Mesodermal cell (in vitro differentiated cells): ENCODE data around the gene TMUB1.

Source experiments
- H3K27ac ChIP-seq: 2 replicates; pipeline ENCODE4 v1.7.0; 2013; ENCODE audit warnings: mild to moderate bottlenecking, low read depth, low read length, moderate library complexity; ENCODE audit not compliant: severe bottlenecking
- H3K36me3 ChIP-seq: 2 replicates; pipeline ENCODE4 v1.7.1; 2013; ENCODE audit warnings: mild to moderate bottlenecking, low read length, moderate library complexity; ENCODE audit not compliant: control insufficient read depth, insufficient read depth
- H3K4me1 ChIP-seq: one replicate; pipeline ENCODE4 v1.7.1; 2013; ENCODE audit warnings: mild to moderate bottlenecking, low read length; ENCODE audit not compliant: insufficient read depth, control insufficient read depth, poor library complexity, severe bottlenecking
- H3K4me3 ChIP-seq: 2 replicates; pipeline ENCODE4 v1.7.0; 2013; ENCODE audit warnings: low read length, control low read depth, mild to moderate bottlenecking; ENCODE audit not compliant: insufficient read depth, poor library complexity, severe bottlenecking; ENCODE audit errors: extremely low read depth
- H3K9me3 ChIP-seq: 2 replicates; pipeline ENCODE4 v1.7.1; 2013; ENCODE audit warnings: mild to moderate bottlenecking, low read length, moderate library complexity; ENCODE audit not compliant: control insufficient read depth
- WGBS, 2 experiments: methylation state at CpG; one replicate each; pipeline ENCODE4 v1.1.5; 2013; ENCODE audit warnings: missing lambda C conversion rate in 2 of 2; ENCODE audit not compliant: insufficient coverage in 2 of 2; 5-methylcytosine and 5-hydroxymethylcytosine counted together

Gene TMUB1

DNA sequence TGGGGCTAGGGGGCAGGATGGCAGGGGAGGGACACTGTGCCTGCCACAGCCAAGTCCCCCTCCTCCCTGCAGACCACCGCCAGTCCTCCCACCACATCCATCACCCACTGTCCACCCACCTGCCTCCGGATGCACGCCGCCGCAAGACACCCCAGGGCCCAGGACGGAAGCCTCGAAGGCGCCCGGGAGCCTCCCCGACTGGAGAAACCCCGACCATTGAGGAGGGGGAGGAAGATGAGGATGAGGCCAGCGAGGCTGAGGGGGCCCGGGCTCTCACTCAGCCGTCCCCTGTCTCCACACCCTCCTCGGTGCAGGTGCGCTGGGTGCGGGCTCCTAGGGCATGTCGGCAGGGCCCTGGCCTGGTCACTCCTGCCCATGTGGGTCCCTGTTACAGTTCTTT, 18.8 kb downstream of the TMUB1 start:
- no peak overlapping the region for H3K4me3 ChIP-seq
- 93 to 98% methylated on average over 13 to 16 of the region's 18 CpGs for WGBS, 2 experiments
- H3K4me1 ChIP-seq = peaks cover 41% of the 10 kb centered on the region
- no peaks in the 10 kb centered on the region for H3K9me3 ChIP-seq
- H3K27ac ChIP-seq = no peak overlapping the region
- H3K36me3 ChIP-seq = peaks cover 61% of the 10 kb centered on the region

DNA sequence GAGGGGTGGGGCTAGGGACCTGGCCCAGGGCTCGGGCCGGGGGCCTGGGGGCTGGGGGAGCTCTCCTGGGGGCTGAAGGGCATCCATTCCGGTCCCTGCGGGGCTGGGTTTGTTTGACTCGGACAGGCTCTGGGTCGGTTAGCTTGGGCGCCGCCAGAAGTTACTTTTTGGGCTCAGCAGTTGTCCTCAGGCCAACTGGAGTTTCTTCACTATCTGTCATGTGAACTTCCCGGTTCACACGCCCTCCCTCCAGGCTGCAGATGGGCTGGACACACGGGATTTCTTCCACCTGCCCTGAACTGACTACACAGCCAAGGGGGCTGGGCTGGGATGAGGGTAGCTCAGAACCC, 20.1 kb downstream of the TMUB1 start:
- Histone ChIP-seq H3K9me3 (no peaks in the 10 kb centered on the region), H3K4me1 (peaks cover 47% of the 10 kb centered on the region), H3K4me3 (no peak overlapping the region), H3K36me3 (peaks cover 49% of the 10 kb centered on the region), H3K27ac (no peak overlapping the region)
- WGBS, 2 experiments = 21 to 24% methylated on average over 8 to 9 of the region's 11 CpGs

DNA sequence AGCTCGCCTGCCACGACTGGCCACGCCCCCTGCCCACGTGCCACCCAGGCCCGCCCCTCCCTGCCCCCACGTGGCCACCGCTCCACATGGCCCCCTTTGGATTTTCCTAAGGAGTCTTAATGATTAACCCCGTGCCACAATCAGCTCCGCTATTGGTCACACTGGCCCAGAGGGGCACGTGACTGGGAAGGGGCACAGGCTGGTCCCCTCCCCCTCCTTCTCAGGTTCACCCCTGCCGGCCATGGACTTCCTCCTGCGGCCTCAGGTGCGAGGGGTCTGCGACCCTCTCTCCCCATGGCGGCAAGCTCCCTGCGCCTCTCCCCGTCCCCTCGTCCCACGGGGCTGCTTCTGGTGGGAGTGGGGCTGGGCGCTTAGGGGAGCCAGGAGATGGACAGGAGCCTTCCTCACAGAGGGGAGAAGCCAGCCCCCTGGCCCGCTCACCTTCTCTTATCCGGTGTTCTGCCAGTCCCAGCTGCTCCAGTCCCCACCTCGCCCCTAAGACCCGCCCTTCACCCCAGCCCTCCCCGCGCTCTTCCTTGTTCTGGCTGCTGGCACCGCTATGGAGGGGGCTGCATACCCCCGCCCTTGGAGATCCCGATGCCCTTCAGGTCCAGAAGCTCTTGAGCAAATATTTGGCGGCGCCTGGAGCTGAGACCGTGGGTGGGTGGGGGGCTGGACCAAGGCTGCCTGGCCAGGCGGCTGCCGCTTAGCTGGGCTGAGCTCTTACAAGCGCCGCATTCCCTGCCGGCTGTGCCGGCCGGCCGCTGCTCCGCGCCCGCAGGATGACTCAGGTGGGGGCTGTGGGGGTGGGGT, 20.7 kb downstream of the TMUB1 start:
- 3 to 8% methylated on average over 9 to 20 of the region's 43 CpGs for WGBS, 2 experiments

DNA sequence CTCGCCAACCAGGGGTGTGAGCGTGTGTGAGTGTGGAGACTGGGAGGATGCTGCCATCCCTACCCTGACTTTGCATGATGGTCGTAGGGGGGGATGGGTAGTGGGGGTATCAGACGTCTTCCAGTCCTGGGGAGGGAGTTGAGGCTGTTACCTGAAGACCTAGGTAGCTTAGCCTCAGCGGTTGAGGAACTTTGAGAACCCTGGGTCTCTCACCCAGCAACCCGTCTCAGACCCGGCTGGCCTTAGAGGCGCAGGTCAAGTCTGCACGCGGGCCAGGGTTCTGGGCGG, 21.2 kb downstream of the TMUB1 start:
- 6 to 17% methylated on average over 9 to 10 of the region's 11 CpGs for WGBS, 2 experiments
- H3K4me1 ChIP-seq = peaks cover 38% of the 10 kb centered on the region
- H3K27ac ChIP-seq = no peak overlapping the region
- H3K36me3 ChIP-seq = peaks cover 42% of the 10 kb centered on the region
- peak overlapping the region; percentile 85 for H3K4me3 ChIP-seq
- no peaks in the 10 kb centered on the region for H3K9me3 ChIP-seq

More for the DNA sequence above, 20.7 kb downstream of the TMUB1 start:
- H3K4me1 ChIP-seq = peaks cover 41% of the 10 kb centered on the region
- H3K4me3 ChIP-seq = peak overlapping the region; percentile 30
- peaks cover 44% of the 10 kb centered on the region for H3K36me3 ChIP-seq
- H3K9me3 ChIP-seq = no peaks in the 10 kb centered on the region
- peak overlapping the region; percentile 80 for H3K27ac ChIP-seq

DNA sequence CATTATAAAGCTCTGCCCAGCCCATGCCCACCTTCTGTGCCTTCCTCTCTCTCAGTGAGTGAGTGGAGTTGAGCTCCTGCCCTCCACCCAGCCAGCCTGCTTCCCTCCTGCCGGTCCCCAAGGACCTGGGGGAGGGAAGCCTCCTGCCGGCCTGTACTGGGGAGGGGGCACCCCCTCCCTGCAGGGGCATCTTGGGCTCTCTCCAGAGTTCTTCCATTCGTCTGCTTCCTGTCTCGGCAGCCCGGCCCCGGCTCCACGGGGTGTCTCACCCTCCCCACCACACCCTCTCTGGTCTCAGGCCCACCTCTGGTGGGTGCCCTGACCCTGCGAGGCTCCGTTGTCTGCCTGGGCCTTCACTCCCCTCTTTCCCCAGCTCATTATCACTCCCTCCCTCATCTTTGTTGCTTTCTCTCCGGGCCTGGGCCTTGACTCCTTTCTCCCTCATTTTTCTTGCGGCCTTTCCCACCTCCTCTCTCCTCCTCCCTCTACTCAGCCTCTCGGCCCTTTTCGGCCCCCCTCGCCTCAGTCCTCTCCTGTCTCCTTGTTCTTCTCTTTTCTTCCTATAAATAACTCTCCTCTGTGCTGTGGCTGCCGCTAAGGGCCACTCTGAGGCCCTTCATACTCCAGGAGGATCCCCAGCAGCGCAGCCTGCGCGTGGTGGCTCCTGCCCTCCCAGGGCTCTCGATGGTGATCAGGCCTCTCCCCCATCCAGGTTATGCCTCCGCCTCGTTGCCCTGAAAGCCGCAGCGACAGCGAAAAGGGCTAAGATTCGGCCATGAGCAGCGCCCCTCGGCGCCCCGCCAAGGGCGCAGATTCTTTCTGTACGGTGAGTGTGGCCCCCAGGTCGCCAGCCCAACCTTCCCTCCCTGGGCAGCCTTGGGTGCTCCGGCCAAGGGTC, 21.8 kb downstream of the TMUB1 start:
- H3K36me3 ChIP-seq = peaks cover 38% of the 10 kb centered on the region
- 26 to 40% methylated on average over 23 to 32 of the region's 33 CpGs for WGBS, 2 experiments
- H3K4me1 ChIP-seq = peaks cover 40% of the 10 kb centered on the region
- H3K9me3 ChIP-seq = no peaks in the 10 kb centered on the region
- H3K4me3 ChIP-seq = peak overlapping the region; percentile 85
- peak overlapping the region; percentile 49 for H3K27ac ChIP-seq

DNA sequence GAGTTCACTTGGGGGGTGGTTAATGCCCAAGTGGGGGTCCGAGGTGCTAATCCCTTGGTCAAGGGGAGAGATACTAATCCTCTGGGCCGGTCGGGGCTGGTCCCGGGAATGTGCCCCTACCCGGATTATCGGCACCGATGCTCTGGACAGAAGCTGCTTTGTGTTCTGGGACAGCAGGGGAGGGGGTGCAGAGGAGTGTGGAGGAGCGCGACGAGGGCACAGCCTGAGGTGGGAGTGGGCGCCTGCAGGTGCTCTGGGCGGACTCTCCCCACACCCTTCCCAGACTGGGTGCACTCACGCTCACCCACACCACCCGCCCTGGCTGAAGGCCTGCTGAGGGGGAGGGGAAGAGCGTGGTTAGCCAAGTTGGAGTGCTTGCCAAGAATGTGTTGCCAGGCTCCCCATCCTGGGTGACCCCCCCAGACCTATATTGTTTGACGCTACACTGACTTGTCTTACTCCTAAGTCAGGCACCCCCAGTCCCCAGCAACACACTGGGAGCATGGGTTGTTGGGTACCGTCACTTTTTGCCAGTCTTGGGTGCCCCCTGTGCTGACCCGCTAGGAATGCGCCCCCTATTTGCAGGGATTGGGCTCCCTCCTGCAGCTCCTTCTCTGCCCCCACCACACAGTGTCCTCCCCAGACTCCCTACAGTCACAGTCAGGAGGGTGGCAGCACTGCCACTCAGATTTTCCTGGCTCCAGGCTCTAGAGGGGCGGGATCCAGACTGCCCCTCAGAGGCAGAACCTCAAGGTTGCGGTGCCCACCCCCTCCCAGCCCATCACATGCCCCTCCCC, 22.7 kb downstream of the TMUB1 start:
- Histone ChIP-seq H3K4me3 (peak overlapping the region; percentile 85), H3K4me1 (peaks cover 40% of the 10 kb centered on the region), H3K27ac (no peak overlapping the region), H3K9me3 (no peaks in the 10 kb centered on the region), H3K36me3 (peaks cover 30% of the 10 kb centered on the region)
- 5 to 15% methylated on average over 13 to 15 of the region's 21 CpGs for WGBS, 2 experiments

DNA sequence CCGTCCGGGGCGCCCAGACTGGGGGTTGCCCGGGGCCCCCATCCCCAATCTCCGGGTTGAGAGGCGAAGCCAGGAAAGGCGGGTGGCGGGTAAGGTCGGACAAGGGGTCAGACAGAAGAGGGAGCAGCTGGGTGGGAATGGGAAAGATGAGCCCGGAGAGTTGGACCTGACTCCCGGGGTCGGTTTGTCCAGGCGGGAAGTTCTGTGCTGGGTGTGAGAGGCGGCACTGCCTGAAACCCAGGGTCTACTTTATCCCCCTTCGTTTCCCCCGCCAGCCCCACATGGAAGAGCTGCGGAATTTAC, 23.2 kb downstream of the TMUB1 start:
- no peaks in the 10 kb centered on the region for H3K9me3 ChIP-seq
- H3K4me3 ChIP-seq = peak overlapping the region; percentile 85
- WGBS, 2 experiments = 0% methylated on average over 2 to 7 of the region's 17 CpGs
- peaks cover 24% of the 10 kb centered on the region for H3K36me3 ChIP-seq
- H3K27ac ChIP-seq = no peak overlapping the region
- peaks cover 40% of the 10 kb centered on the region for H3K4me1 ChIP-seq

DNA sequence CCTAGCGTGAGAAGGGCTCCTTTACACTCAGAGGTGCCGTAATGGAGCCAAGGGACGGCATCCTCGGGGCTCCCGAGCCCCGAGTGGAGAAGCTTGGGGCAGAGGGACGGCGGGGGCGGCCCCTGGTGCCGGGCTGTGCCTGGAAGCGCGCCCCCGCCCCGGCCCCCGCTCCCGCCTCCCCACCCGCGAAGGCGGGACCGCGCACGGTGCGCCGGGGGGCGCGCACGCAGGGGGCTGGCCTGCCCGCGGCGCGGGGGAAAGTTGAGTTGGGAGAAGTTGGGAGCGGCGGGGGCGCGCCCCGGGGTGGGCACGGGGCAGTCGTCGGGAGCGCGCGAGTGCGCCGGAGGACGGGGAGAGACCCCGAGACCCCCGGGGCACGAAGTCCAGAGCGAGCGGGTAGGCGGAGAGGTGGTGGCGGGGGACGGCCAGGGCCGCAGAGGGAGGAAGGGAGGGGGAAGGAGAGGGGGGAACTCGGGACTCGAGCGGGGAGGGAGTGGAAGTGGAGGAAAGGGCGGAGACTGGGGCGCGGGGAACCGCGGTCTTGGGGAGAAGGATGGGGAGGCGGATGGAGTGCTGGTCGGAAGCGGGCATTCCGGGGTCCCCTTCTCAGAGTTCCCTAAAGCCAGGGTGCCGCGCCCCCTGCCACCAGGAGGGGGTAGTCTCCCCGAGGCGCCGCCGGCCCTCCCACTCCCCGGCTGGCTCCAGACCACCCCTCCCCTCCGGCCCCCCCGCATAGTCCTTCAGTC, 23.8 kb downstream of the TMUB1 start, which contains the start of gene SLC4A2:
Gene SLC4A2, plus strand, starts transcription at position 223 of the 746 bp plus-strand sequence. CDS start 2,399 bp downstream, outside the sequence.
- Histone ChIP-seq H3K27ac (peak within 1 kb of the TSS; percentile 96), H3K9me3 (no peaks in the 10 kb centered on the region), H3K36me3 (peaks cover 22% of the 10 kb centered on the region), H3K4me3 (peak within 1 kb of the TSS; percentile 85), H3K4me1 (peaks cover 40% of the 10 kb centered on the region)
- 0 to 1% methylated on average over 9 to 44 of the region's 75 CpGs for WGBS, 2 experiments

DNA sequence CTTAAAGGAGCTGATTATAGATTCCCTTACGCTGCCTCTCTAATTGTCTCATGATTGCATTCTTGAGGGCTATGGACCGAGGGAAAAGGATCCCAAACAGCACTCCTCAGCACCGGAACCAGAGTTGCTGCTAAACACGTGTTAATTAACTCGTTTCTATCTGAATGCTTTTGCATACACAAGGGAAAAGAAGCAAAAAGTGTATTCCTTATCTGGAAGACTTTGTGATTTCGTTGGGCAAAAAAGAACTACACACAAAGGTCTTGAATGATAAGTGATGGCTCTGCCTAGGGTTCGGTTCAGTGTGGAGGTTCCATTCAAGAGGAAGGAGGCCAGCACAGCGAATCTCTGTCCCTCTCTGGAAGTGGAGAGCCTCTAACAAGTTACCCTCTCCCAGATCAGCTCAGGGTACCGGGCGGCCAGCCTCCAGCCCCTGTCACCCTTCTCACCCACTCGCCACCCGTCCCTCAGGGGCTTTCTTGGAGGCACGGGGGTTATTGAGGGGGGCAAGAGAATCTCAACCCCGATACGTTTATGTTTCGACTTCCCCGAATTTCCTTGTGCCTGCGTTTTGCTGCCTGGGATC, 24.4 kb downstream of the TMUB1 start:
- Histone ChIP-seq H3K4me3 (peak overlapping the region; percentile 85), H3K9me3 (no peaks in the 10 kb centered on the region), H3K4me1 (peaks cover 37% of the 10 kb centered on the region), H3K36me3 (peaks cover 17% of the 10 kb centered on the region), H3K27ac (peak overlapping the region; percentile 96)
- 13 to 21% methylated on average over 15 of the region's 18 CpGs for WGBS, 2 experiments
